Loucy (cell line): Measurements from ENCODE around the gene CDCA3.

Experiments
- H2AFZ ChIP-seq: fragments of 200-600 bp; sonication (generic); 2 replicates; pipeline ENCODE4 v1.6.0; 2016; ENCODE audit warnings: antibody characterized with exemption, mild to moderate bottlenecking, low read length, moderate library complexity
- H3F3A ChIP-seq: fragments of 200-600 bp; 2 replicates; pipeline ENCODE4 v1.6.0; 2016; ENCODE audit warnings: antibody characterized with exemption, low read depth, mild to moderate bottlenecking
- H3K27me3 ChIP-seq: fragments of 200-600 bp; sonication (generic); 2 replicates; pipeline ENCODE4 v1.6.1; 2014; ENCODE audit warnings: low read length, mild to moderate bottlenecking; ENCODE audit not compliant: insufficient read depth, poor library complexity, severe bottlenecking
- H3K36me3 ChIP-seq: fragments of 200-600 bp; sonication (generic); 2 replicates; pipeline ENCODE4 v1.6.1; 2016; ENCODE audit warnings: low read length; ENCODE audit not compliant: insufficient read depth
- H3K4me1 ChIP-seq: fragments of 200-600 bp; sonication (generic); 2 replicates; pipeline ENCODE4 v1.5.1; 2014; ENCODE audit warnings: low read length, mild to moderate bottlenecking; ENCODE audit not compliant: insufficient read depth, poor library complexity, severe bottlenecking
- H3K4me2 ChIP-seq: fragments of 200-600 bp; sonication (generic); 2 replicates; pipeline ENCODE4 v1.6.0; 2014; ENCODE audit warnings: antibody characterized with exemption, low read length, low read depth, mild to moderate bottlenecking; ENCODE audit not compliant: poor library complexity, severe bottlenecking
- H3K4me3 ChIP-seq: fragments of 200-600 bp; sonication (generic); 2 replicates; pipeline ENCODE4 v1.5.1; 2014; ENCODE audit warnings: low read length, mild to moderate bottlenecking, mixed read lengths; ENCODE audit not compliant: poor library complexity, severe bottlenecking
- H3K79me2 ChIP-seq: fragments of 200-600 bp; sonication (generic); 2 replicates; pipeline ENCODE4 v1.6.1; 2014; ENCODE audit warnings: low read length; ENCODE audit not compliant: insufficient read depth
- H3K9ac ChIP-seq: fragments of 200-600 bp; sonication (generic); 2 replicates; pipeline ENCODE4 v1.6.0; 2014; ENCODE audit warnings: mild to moderate bottlenecking, low read depth, low read length, moderate library complexity; ENCODE audit not compliant: poor library complexity, severe bottlenecking
- H3K9me2 ChIP-seq: fragments of 200-600 bp; sonication (generic); replicated peaks from 2 replicates; pipeline ENCODE4 v1.6.1; 2016; ENCODE audit warnings: low read depth, low read length, mixed read lengths
- H3K9me3 ChIP-seq: fragments of 200-600 bp; sonication (generic); 2 replicates; pipeline ENCODE4 v1.6.1; 2014; ENCODE audit warnings: mild to moderate bottlenecking, antibody characterized with exemption, low read length, low read depth; ENCODE audit not compliant: insufficient read depth
- H4K20me1 ChIP-seq: fragments of 200-600 bp; sonication (generic); 2 replicates; pipeline ENCODE4 v1.6.0; 2014; ENCODE audit warnings: antibody characterized with exemption, low read length, mild to moderate bottlenecking; ENCODE audit not compliant: insufficient read depth, poor library complexity, severe bottlenecking
- EZH2phosphoT487 ChIP-seq: fragments of 200-600 bp; IDR thresholded peaks from 2 replicates; pipeline ENCODE4 v1.6.1; 2018; ENCODE audit warnings: antibody characterized with exemption, mild to moderate bottlenecking, moderate library complexity, borderline replicate concordance
- TF ChIP-seq, protein P1 (sequence below): fragments of 200-600 bp; sonication (generic); conservative IDR thresholded peaks from 2 replicates; pipeline ENCODE4 v1.5.1; 2014; ENCODE audit warnings: mild to moderate bottlenecking, antibody characterized with exemption, low read length

CDCA3 gene

DNA sequence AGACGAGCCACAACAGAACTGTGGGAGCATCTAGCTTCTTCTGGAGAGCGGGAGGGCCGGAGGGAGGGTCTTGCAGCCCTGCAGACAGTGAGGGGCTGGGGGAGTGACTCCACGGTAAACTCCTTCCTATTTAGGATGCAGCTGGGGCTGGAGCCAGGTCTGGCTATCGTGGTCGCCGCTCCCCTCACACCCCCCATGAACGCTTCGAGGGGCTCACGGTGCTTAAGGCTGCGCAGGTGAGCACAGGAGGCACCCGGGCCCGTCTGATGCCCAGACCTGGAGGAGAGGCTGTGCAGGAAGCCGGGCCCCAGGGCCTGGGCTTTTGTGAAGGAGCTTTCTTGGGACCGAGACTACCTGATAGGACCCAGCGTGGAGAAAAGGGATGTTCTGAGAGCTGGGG lies 14.2 kb downstream of the CDCA3 start:
- H3K79me2 ChIP-seq = no peaks in the 10 kb centered on the region
- no peak overlapping the region for H3K4me2 ChIP-seq
- H3K9me2 ChIP-seq = no peaks in the 10 kb centered on the region
- TF ChIP-seq, protein P1, sequence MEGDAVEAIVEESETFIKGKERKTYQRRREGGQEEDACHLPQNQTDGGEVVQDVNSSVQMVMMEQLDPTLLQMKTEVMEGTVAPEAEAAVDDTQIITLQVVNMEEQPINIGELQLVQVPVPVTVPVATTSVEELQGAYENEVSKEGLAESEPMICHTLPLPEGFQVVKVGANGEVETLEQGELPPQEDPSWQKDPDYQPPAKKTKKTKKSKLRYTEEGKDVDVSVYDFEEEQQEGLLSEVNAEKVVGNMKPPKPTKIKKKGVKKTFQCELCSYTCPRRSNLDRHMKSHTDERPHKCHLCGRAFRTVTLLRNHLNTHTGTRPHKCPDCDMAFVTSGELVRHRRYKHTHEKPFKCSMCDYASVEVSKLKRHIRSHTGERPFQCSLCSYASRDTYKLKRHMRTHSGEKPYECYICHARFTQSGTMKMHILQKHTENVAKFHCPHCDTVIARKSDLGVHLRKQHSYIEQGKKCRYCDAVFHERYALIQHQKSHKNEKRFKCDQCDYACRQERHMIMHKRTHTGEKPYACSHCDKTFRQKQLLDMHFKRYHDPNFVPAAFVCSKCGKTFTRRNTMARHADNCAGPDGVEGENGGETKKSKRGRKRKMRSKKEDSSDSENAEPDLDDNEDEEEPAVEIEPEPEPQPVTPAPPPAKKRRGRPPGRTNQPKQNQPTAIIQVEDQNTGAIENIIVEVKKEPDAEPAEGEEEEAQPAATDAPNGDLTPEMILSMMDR = no peak
- TF ChIP-seq EZH2phosphoT487 = no peak
- H3F3A ChIP-seq = no peaks in the 10 kb centered on the region
- no peaks in the 10 kb centered on the region for H4K20me1 ChIP-seq
- H3K27me3 ChIP-seq = no peaks in the 10 kb centered on the region
- H3K4me3 ChIP-seq = no peak overlapping the region
- no peaks in the 10 kb centered on the region for H3K4me1 ChIP-seq
- H3K9me3 ChIP-seq = no peaks in the 10 kb centered on the region
- H3K9ac ChIP-seq = no peak overlapping the region
- peaks cover 11% of the 10 kb centered on the region; the same call in 1 of the 2 replicates for H3K36me3 ChIP-seq
- H2AFZ ChIP-seq = no peak overlapping the region

DNA sequence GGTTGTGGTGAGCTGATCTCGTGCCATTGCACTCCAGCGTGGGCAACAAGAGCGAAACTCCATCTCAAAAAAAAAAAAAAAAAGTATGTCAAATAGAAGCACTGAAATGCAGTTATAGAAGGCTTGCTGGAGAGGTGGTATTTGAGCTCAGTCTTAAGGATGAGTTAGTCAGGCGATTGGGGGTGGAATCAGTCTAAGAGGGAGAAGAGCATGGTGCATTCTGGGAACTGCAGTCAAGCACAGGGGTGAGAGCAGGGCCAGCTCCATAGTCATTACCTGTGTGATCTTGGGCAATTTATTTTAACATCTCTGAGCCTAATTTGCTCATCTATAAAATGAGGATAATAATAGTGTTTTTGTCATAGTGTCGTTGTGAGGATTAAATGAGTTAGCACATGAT lies 16.2 kb downstream of the CDCA3 start:
- no peaks in the 10 kb centered on the region for H3F3A ChIP-seq
- peaks cover 7% of the 10 kb centered on the region; the same call in 1 of the 2 replicates for H3K79me2 ChIP-seq
- no peak for TF ChIP-seq EZH2phosphoT487
- TF ChIP-seq, protein P1 = no peak
- no peak overlapping the region for H3K9ac ChIP-seq
- H3K4me2 ChIP-seq = no peak overlapping the region
- peaks cover 8% of the 10 kb centered on the region for H3K4me1 ChIP-seq
- no peaks in the 10 kb centered on the region for H4K20me1 ChIP-seq
- H3K36me3 ChIP-seq = peaks cover 11% of the 10 kb centered on the region; the same call in 1 of the 2 replicates
- no peaks in the 10 kb centered on the region for H3K9me2 ChIP-seq
- no peak overlapping the region for H2AFZ ChIP-seq
- no peaks in the 10 kb centered on the region for H3K27me3 ChIP-seq
- H3K9me3 ChIP-seq = no peaks in the 10 kb centered on the region
- no peak overlapping the region for H3K4me3 ChIP-seq

DNA sequence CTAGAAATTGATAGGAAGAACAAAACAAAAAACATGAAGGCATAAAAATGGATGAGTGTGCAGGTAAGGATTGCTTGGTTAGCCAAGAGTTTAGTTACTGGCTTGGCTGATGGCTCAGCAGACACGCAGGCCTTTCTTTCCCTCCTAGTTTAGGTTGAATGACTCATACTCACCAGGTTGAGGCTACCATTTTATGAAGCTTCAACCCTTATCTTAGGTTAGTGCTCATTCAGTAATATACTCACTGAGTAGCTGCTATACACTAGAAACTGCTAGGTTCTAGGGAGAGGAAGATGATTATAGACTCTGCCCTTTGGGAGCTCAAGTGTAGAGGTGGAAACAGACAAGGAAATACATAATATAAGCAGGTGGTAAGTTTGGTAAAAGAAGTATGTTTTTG lies 16.8 kb downstream of the CDCA3 start:
- Histone ChIP-seq H2AFZ (no peak overlapping the region), H4K20me1 (no peaks in the 10 kb centered on the region), H3K4me2 (no peak overlapping the region), H3K9me3 (no peaks in the 10 kb centered on the region), H3F3A (no peaks in the 10 kb centered on the region), H3K9ac (no peak overlapping the region), H3K4me3 (no peak overlapping the region), H3K9me2 (no peaks in the 10 kb centered on the region), H3K27me3 (no peaks in the 10 kb centered on the region), H3K4me1 (peaks cover 13% of the 10 kb centered on the region), H3K79me2 (peaks cover 13% of the 10 kb centered on the region; the same call in 1 of the 2 replicates), H3K36me3 (peaks cover 11% of the 10 kb centered on the region; the same call in 1 of the 2 replicates)
- TF ChIP-seq, protein P1 = no peak
- TF ChIP-seq EZH2phosphoT487 = no peak
